GM12864 (cell line): Measurements from ENCODE around the gene CHD5.

Experiments
- DNase-seq: peaks from one replicate; pipeline ENCODE4 v3.0.0-alpha.2; 2011; ENCODE audit warnings: low read depth
- H3K4me3 ChIP-seq: 2 replicates; pipeline ENCODE4 v1.5.1; 2011; ENCODE audit warnings: mild to moderate bottlenecking, low read depth, low read length, control low read depth
- TF ChIP-seq, protein P1 (sequence below): IDR thresholded peaks from 2 replicates; pipeline ENCODE4 v1.5.1; 2011; ENCODE audit warnings: low read depth, mild to moderate bottlenecking, moderate library complexity, low read length, control low read depth, inconsistent platforms; ENCODE audit errors: missing control alignments

Gene CHD5

GRCh38 chr1:6116137-6116536 is 64.0 kb downstream of the CHD5 start:
- no peak for DNase-seq
- TF ChIP-seq, protein P1, sequence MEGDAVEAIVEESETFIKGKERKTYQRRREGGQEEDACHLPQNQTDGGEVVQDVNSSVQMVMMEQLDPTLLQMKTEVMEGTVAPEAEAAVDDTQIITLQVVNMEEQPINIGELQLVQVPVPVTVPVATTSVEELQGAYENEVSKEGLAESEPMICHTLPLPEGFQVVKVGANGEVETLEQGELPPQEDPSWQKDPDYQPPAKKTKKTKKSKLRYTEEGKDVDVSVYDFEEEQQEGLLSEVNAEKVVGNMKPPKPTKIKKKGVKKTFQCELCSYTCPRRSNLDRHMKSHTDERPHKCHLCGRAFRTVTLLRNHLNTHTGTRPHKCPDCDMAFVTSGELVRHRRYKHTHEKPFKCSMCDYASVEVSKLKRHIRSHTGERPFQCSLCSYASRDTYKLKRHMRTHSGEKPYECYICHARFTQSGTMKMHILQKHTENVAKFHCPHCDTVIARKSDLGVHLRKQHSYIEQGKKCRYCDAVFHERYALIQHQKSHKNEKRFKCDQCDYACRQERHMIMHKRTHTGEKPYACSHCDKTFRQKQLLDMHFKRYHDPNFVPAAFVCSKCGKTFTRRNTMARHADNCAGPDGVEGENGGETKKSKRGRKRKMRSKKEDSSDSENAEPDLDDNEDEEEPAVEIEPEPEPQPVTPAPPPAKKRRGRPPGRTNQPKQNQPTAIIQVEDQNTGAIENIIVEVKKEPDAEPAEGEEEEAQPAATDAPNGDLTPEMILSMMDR, result no peak
- no peak overlapping the region for H3K4me3 ChIP-seq

DNA sequence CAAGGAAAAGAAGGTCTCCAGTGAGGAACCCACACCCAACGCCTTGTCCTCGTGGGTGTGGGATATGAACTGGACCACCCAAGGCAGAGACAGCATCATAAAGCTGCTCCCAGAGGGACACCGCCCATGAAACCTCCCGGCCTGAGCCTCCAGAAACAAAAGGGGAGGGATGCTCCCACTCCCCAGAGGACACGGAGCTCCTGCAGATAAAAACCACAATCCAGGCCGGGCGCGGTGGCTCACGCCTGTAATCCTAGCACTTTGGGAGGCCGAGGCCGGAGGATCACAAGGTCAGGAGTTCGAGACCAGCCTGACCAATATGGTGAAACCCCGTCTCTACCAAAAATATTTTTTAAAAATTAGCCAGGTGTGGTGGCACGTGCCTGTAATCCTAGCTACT is 66.4 kb downstream of the CHD5 start:
- no peak for DNase-seq
- H3K4me3 ChIP-seq, result no peak overlapping the region
- TF ChIP-seq, protein P1, result no peak

GRCh38 chr1:6113116-6113515 is 67.0 kb downstream of the CHD5 start:
- H3K4me3 ChIP-seq, result no peak overlapping the region
- DNase-seq, result no peak
- TF ChIP-seq, protein P1, result no peak

GRCh38 chr1:6112690-6113005 is 67.5 kb downstream of the CHD5 start:
- DNase-seq, result no peak
- TF ChIP-seq, protein P1, result no peak
- H3K4me3 ChIP-seq, result no peak overlapping the region

DNA sequence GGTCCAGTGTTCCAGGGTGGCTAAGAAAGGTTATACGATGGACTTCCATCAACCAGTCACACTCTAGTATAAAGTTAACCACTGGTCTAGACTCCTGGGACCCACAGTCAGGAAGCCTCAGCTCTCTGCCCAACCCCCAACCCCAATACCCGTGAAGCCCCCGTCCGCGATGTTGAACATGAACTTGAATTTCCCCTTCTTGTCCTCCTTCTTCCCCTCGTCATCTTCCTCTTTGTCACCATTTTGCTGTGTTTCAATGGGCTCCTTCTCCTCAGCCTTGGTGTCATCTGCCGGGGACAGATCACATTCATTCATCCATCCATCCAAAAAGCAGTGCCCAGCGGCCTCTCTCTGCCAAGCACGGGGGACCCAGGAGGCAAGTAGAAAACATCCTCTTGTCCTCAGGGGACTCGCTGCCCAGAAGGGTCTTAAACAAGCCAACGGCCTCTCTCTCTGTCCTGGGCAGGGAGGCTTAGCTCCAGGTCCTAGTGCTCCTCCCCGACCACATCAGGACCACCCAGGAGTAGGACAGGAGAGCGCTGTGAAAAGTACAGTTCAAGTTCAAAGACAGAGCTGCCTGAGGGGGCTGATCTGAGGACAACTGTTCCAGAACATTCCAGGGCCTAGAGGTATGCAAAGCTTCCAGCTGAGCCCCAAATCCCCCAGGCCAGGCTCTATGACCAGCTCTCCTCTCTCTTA is 68.0 kb downstream of the CHD5 start:
- H3K4me3 ChIP-seq, result no peak overlapping the region
- TF ChIP-seq, protein P1, result no peak
- no peak for DNase-seq

- TF ChIP-seq, protein P1, result no peak
- H3K4me3 ChIP-seq, result no peak overlapping the region
- no peak for DNase-seq
These were observed 68.5 kb downstream of the CHD5 start for GRCh38 chr1:6111571-6111970.

GRCh38 chr1:6110326-6110725 is 69.8 kb downstream of the CHD5 start:
- no peak for DNase-seq

More at GRCh38 chr1:6110326-6110725, 69.8 kb downstream of the CHD5 start:
- TF ChIP-seq, protein P1, result no peak
- no peak overlapping the region for H3K4me3 ChIP-seq
